HepG2 (cell line): ENCODE measurements around the gene CKS1B. TPM values are rescaled to one million over a fixed set of nuclear protein-coding genes. Genes with fewer than 3 reads are reported as not detected.

Experiments
- ATAC-seq: fragments of 200-7000 bp; cut with Tn5 transposase; 3 replicates; pipeline ENCODE4 v1.9.1; 2020; ENCODE audit warnings: mild to moderate bottlenecking, moderate library complexity
- BruUV-seq: library from RNA; stranded (reverse); fragments of 400-500 nt; replicated peaks from 2 replicates; lab custom pipeline; 2021; lab: Mats Ljungman, UMichigan
- CTCF ChIA-PET: fragments of 300-600 bp; formaldehyde crosslinking; extraction: SDS; loops from one replicate; lab custom pipeline; 2021; ENCODE audit warnings: low total read pairs, inconsistent platforms, low intra/inter-chr PET ratio; lab: Yijun Ruan, JAX
- POLR2A ChIA-PET: fragments of 350-600 bp; sonication (Branson Sonifier 250); formaldehyde crosslinking; loops from one replicate; lab custom pipeline; 2020; ENCODE audit warnings: antibody characterized with exemption, inconsistent platforms; lab: Yijun Ruan, JAX
- DNase-seq: peaks from one replicate; pipeline ENCODE4 v3.0.0-alpha.2; 2015; ENCODE audit warnings: low spot score
- FAIRE-seq: peaks from 3 replicates; lab custom pipeline; 2011; peaks lifted over from hg19 to GRCh38; lab: Jason Lieb, UNC
- H2AFZ ChIP-seq: one replicate; pipeline ENCODE4 v1.6.1; 2011; ENCODE audit warnings: low read length, inconsistent platforms
- H3K27ac ChIP-seq: fragments of 300-600 bp; 3 replicates; pipeline ENCODE4 v1.8.0; 2011; ENCODE audit warnings: mixed run types, mild to moderate bottlenecking, mixed read lengths, low read length, inconsistent platforms; ENCODE audit not compliant: insufficient read depth; ENCODE audit errors: extremely low read length
- H3K27me3 ChIP-seq, 2 experiments: fragments of 200-600 bp in 1 of 2; 2 replicates in 1 of 2; 3 replicates in 1 of 2; pipeline versions ENCODE4 v1.6.0 to v1.8.0; 2011; ENCODE audit warnings: low read length in 2 of 2, mild to moderate bottlenecking in 2 of 2, moderate library complexity in 2 of 2, inconsistent platforms in 1 of 2; ENCODE audit not compliant: insufficient read depth in 2 of 2, control insufficient read depth in 1 of 2
- H3K36me3 ChIP-seq, 2 experiments: fragments of 200-600 bp in 1 of 2; replicated peaks in 1 of 2; 2 replicates in 1 of 2; 3 replicates in 1 of 2; pipeline versions ENCODE4 v1.5.1 to v1.8.0; 2011; ENCODE audit warnings: low read length in 2 of 2, inconsistent platforms in 1 of 2; ENCODE audit not compliant: insufficient read depth in 2 of 2, control insufficient read depth in 1 of 2
- H3K4me1 ChIP-seq: 2 replicates; pipeline ENCODE4 v1.5.1; 2012; ENCODE audit warnings: low read length, inconsistent platforms; ENCODE audit not compliant: insufficient read depth
- H3K4me2 ChIP-seq: 2 replicates; pipeline ENCODE4 v1.6.0; 2011; ENCODE audit warnings: low read depth, low read length, inconsistent platforms
- H3K4me3 ChIP-seq, 3 experiments: fragments of 200-600 bp in 1 of 3; sonication (generic), shearing (Covaris generic) in 1 of 3; replicated peaks in 1 of 3; 2 replicates each; pipeline ENCODE4 v1.5.1; 2011 to 2016; ENCODE audit warnings: low read length in 3 of 3, inconsistent platforms in 2 of 3, low read depth in 2 of 3, mild to moderate bottlenecking in 2 of 3, control low read depth in 1 of 3, mixed read lengths in 1 of 3; ENCODE audit not compliant: insufficient read depth in 1 of 3
- H3K79me2 ChIP-seq: one replicate; pipeline ENCODE4 v1.6.1; 2011; ENCODE audit warnings: low read length, inconsistent platforms; ENCODE audit not compliant: insufficient read depth
- H3K9ac ChIP-seq: 2 replicates; pipeline ENCODE4 v1.6.0; 2011; ENCODE audit warnings: mild to moderate bottlenecking, low read depth, low read length, inconsistent platforms; ENCODE audit not compliant: insufficient read depth
- H3K9me3 ChIP-seq: 2 replicates; pipeline ENCODE4 v1.5.1; 2012; ENCODE audit warnings: mild to moderate bottlenecking, low read length
- H4K20me1 ChIP-seq: 2 replicates; pipeline ENCODE4 v1.6.0; 2011; ENCODE audit warnings: inconsistent platforms, mild to moderate bottlenecking, low read length, moderate library complexity; ENCODE audit not compliant: insufficient read depth
- LBX2 ChIP-seq: sonication (generic); formaldehyde crosslinking; IDR thresholded peaks from 2 replicates; pipeline ENCODE4 v1.5.0; 2020; ENCODE audit warnings: missing genetic modification reagents, mild to moderate bottlenecking, borderline replicate concordance
- MXI1 ChIP-seq: IDR thresholded peaks from 3 replicates; pipeline ENCODE4 v1.6.1; 2012; ENCODE audit warnings: low read depth, low read length, inconsistent platforms, borderline replicate concordance
- MYNN ChIP-seq: sonication (generic); formaldehyde crosslinking; IDR thresholded peaks from 2 replicates; pipeline ENCODE4 v1.4.0; 2020; ENCODE audit warnings: mild to moderate bottlenecking, low read depth, missing genetic modification reagents
- ZKSCAN1 ChIP-seq: fragments of 150-350 bp; IDR thresholded peaks from 2 replicates; pipeline ENCODE4 v1.6.1; 2014; ENCODE audit warnings: low read length
- ZMYM2 ChIP-seq: sonication (generic); formaldehyde crosslinking; IDR thresholded peaks from 2 replicates; pipeline ENCODE4 v1.8.0; 2022; ENCODE audit warnings: mild to moderate bottlenecking, missing genetic modification reagents
- ZNF276 ChIP-seq: sonication (generic); formaldehyde crosslinking; IDR thresholded peaks from 2 replicates; pipeline ENCODE4 v1.4.0; 2020; ENCODE audit warnings: mild to moderate bottlenecking, low read depth, missing genetic modification reagents
- WGBS: methylation state at CpG from one replicate; pipeline ENCODE4 v1.1.6; 2017; ENCODE audit warnings: low lambda C conversion rate; 5-methylcytosine and 5-hydroxymethylcytosine counted together
- in situ Hi-C: cut with HindIII; loops from 2 replicates; pipeline ENCODE4 v1.10.0; 2017; ENCODE audit warnings: low pct_unique_long_range_greater_than_20kb; ENCODE audit not compliant: extremely low pct_ligation_motif_present
- intact Hi-C: fragments of 100-400 bp; cut with micrococcal nuclease; formaldehyde crosslinking; loops from one replicate; pipeline ENCODE4 v1.10.0; 2022; ENCODE audit not compliant: unreplicated experiment
- polyA plus RNA-seq, 8 experiments: library from polyadenylated mRNA; depleted of rRNA in 3 of 8; stranded (reverse) in 7 of 8; unstranded in 1 of 8; fragments of >200 nt; fragmentation: Illumina TruSeq in 4 of 8; extraction: Trizol in 4 of 8; gene quantifications; 2 replicates each; pipeline versions ENCODE4 v1.2.1 to v1.2.3, GENCODE V29; 2011 to 2016; ENCODE audit warnings: low read depth in 4 of 8, missing spikeins in 1 of 8, mixed read lengths in 1 of 8; ENCODE audit not compliant: insufficient read depth in 1 of 8
- total RNA-seq, 5 experiments: library from RNA; depleted of rRNA; stranded (reverse); fragments of >200 nt; fragmentation: Illumina TruSeq; extraction: Trizol; gene quantifications; 2 replicates each; pipeline ENCODE4 v1.2.3, GENCODE V29; 2016; ENCODE audit warnings: low read depth in 1 of 5

CKS1B gene
- total and polyA plus RNA-seq, 2 of the 13 experiments (the other 11 are each of a cell fraction or from before 2014, with no cell fraction given), result 217 to 222 TPM

- H3K4me2 ChIP-seq, result no peak overlapping the region
- CTCF ChIA-PET, result interaction anchor here (2.1 kb wide), 1 partner anchor 28 kb away, joined by 13 read pairs; no protein-coding TSS in a partner anchor
- no peaks in the 10 kb centered on the region for H3K27me3 ChIP-seq
- no peaks in the 10 kb centered on the region for H4K20me1 ChIP-seq
- no peak overlapping the region for H2AFZ ChIP-seq
- no peak for DNase-seq
- peaks cover 4% of the 10 kb centered on the region for H3K79me2 ChIP-seq
- H3K9ac ChIP-seq, result no peak overlapping the region
- POLR2A ChIA-PET, result interaction anchor here (1.7 to 1.8 kb wide), 2 partner anchors 11 to 12 kb away, joined by 5 to 6 read pairs; no protein-coding TSS in a partner anchor
- WGBS, result 93% methylated on average over 3 of the region's 3 CpGs
- H3K9me3 ChIP-seq, result no peaks in the 10 kb centered on the region
- H3K27ac ChIP-seq, result no peak overlapping the region
- intact Hi-C loops (no loop called here), in situ Hi-C loops (no loop called here)
- no peak for FAIRE-seq
- no peak overlapping the region for H3K4me3 ChIP-seq
- no peak for TF ChIP-seq MYNN (CRISPR knock-in tag)
- no peak for TF ChIP-seq ZMYM2 (CRISPR knock-in tag)
- TF ChIP-seq ZKSCAN1, result no peak
- no peak for TF ChIP-seq MXI1
- no peak for TF ChIP-seq LBX2 (CRISPR knock-in tag)
- TF ChIP-seq ZNF276, result no peak
- H3K36me3 ChIP-seq, result peaks cover 5 to 18% of the 10 kb centered on the region in 2 experiments; a peak in 2 of 5 replicates
- ATAC-seq, result no peak
- no TSS peak for BruUV-seq
- H3K4me1 ChIP-seq, result peaks cover 33% of the 10 kb centered on the region
These were observed 14.8 kb downstream of the CKS1B start for GRCh38 chr1:154989195-154989860.
